Measurements from ENCODE around the gene GOLGA6A.

DNA sequence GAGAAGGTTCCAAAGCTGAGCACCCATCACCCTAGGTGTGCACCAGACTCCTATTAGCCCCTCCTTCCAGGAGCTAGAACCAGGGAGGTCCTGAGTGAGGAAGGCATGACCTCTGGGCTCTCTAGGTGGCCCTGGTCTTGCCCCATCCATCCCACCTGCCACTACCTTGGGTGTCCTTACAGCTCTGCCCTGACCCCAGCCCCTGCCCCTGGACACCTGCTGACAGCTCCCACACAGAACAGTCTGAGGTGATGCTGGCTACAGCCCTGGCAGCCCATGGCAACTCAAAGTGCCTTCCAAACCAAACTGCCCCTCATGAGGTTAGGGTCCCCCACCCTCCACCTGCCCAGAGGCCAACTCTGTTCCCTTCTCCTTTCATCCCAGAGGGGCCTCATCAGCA lies 37.2 kb downstream of the GOLGA6A start:
- TF ChIP-seq FOXA1 (IDR thresholded peaks at IDR 0.05) = no peak
- no peak for TF ChIP-seq FOXA1 (CRISPR knock-in tag; IDR thresholded peaks at IDR 0.05)
- no peak for TF ChIP-seq RNF2 (conservative IDR thresholded peaks at IDR 0.05; ENCODE audit: low read depth)
- TF ChIP-seq SP1 (IDR thresholded peaks at IDR 0.05) = no peak
- no peak for TF ChIP-seq SP1 (CRISPR knock-in tag; IDR thresholded peaks at IDR 0.05)
- no peak for TF ChIP-seq BHLHE40 (IDR thresholded peaks at IDR 0.05; ENCODE audit: low read length)
- TF ChIP-seq RAD21 (CRISPR knock-in tag; IDR thresholded peaks at IDR 0.05) = no peak

Data from HepG2 (cell line).